DND-41 (cell line): ENCODE data around the gene UCHL1.

ENCODE experiments used
- ATAC-seq: fragments of 200-7000 bp; cut with Tn5 transposase; 3 replicates; pipeline ENCODE4 v1.9.1; 2021; ENCODE audit warnings: low read depth; ENCODE audit not compliant: insufficient read depth
- DNase-seq: peaks from one replicate; pipeline ENCODE4 v3.0.0-alpha.2; 2020
- H2AFZ ChIP-seq: 2 replicates; pipeline ENCODE4 v1.6.0; 2012; ENCODE audit warnings: low read depth, low read length
- H3K27ac ChIP-seq: 2 replicates; pipeline ENCODE4 v1.5.1; 2012; ENCODE audit warnings: low read length, inconsistent platforms
- H3K27me3 ChIP-seq: fragments of 200-600 bp; sonication (generic); 2 replicates; pipeline ENCODE4 v1.6.0; 2012; ENCODE audit warnings: low read length, mild to moderate bottlenecking, inconsistent platforms; ENCODE audit not compliant: insufficient read depth, poor library complexity
- H3K36me3 ChIP-seq: 2 replicates; pipeline ENCODE4 v1.5.1; 2012; ENCODE audit warnings: low read length, inconsistent platforms; ENCODE audit not compliant: insufficient read depth
- H3K4me1 ChIP-seq: 2 replicates; pipeline ENCODE4 v1.5.1; 2012; ENCODE audit warnings: mild to moderate bottlenecking, low read length; ENCODE audit not compliant: insufficient read depth
- H3K4me2 ChIP-seq: 2 replicates; pipeline ENCODE4 v1.6.0; 2012; ENCODE audit warnings: mild to moderate bottlenecking, moderate library complexity, low read length, inconsistent platforms; ENCODE audit not compliant: insufficient read depth
- H3K4me3 ChIP-seq, 2 experiments: fragments of 200-600 bp in 1 of 2; shearing (Covaris generic) in 1 of 2; 2 replicates each; pipeline ENCODE4 v1.5.1; 2012 to 2016; ENCODE audit warnings: inconsistent platforms in 2 of 2, low read length in 2 of 2, mild to moderate bottlenecking in 2 of 2, low read depth in 1 of 2, moderate library complexity in 1 of 2
- H3K79me2 ChIP-seq: 2 replicates; pipeline ENCODE4 v1.6.0; 2012; ENCODE audit warnings: low read length, inconsistent platforms; ENCODE audit not compliant: insufficient read depth
- H3K9ac ChIP-seq: 2 replicates; pipeline ENCODE4 v1.6.0; 2012; ENCODE audit warnings: low read depth, mild to moderate bottlenecking, inconsistent platforms, low read length, moderate library complexity
- H3K9me3 ChIP-seq: 2 replicates; pipeline ENCODE4 v1.5.1; 2012; ENCODE audit warnings: low read length, moderate library complexity, mild to moderate bottlenecking, inconsistent platforms; ENCODE audit not compliant: insufficient read depth, severe bottlenecking
- H4K20me1 ChIP-seq: 2 replicates; pipeline ENCODE4 v1.6.0; 2012; ENCODE audit warnings: low read length; ENCODE audit not compliant: insufficient read depth
- EZH2 ChIP-seq: IDR thresholded peaks from 3 replicates; pipeline ENCODE4 v1.6.1; 2012; ENCODE audit warnings: borderline replicate concordance, low read depth, mild to moderate bottlenecking, moderate library complexity, low read length, inconsistent platforms; ENCODE audit not compliant: severe bottlenecking
- TF ChIP-seq, protein P1 (sequence below): IDR thresholded peaks from 2 replicates; pipeline ENCODE4 v1.5.1; 2012; ENCODE audit warnings: borderline replicate concordance, low read length, moderate library complexity, mild to moderate bottlenecking; ENCODE audit not compliant: poor library complexity, severe bottlenecking; ENCODE audit errors: extremely low read depth

The UCHL1 gene

GRCh38 chr4:41256740-41257256 is at the start of gene UCHL1:
Gene UCHL1, plus strand, starts transcription at chr4:41256928. Its CDS starts 49 bp downstream, at chr4:41256977.
- Histone ChIP-seq H2AFZ (no peak within 1 kb of the TSS), H3K27me3 (no peaks in the 10 kb centered on the region), H4K20me1 (no peaks in the 10 kb centered on the region), H3K4me3 (no peak within 1 kb of the TSS), H3K79me2 (no peaks in the 10 kb centered on the region), H3K9me3 (no peaks in the 10 kb centered on the region), H3K9ac (no peak within 1 kb of the TSS), H3K27ac (no peak within 1 kb of the TSS), H3K4me2 (no peak within 1 kb of the TSS), H3K36me3 (no peaks in the 10 kb centered on the region), H3K4me1 (no peaks in the 10 kb centered on the region)
- ATAC-seq (no peak), DNase-seq (no peak)
- no peak for TF ChIP-seq EZH2
- TF ChIP-seq, protein P1, sequence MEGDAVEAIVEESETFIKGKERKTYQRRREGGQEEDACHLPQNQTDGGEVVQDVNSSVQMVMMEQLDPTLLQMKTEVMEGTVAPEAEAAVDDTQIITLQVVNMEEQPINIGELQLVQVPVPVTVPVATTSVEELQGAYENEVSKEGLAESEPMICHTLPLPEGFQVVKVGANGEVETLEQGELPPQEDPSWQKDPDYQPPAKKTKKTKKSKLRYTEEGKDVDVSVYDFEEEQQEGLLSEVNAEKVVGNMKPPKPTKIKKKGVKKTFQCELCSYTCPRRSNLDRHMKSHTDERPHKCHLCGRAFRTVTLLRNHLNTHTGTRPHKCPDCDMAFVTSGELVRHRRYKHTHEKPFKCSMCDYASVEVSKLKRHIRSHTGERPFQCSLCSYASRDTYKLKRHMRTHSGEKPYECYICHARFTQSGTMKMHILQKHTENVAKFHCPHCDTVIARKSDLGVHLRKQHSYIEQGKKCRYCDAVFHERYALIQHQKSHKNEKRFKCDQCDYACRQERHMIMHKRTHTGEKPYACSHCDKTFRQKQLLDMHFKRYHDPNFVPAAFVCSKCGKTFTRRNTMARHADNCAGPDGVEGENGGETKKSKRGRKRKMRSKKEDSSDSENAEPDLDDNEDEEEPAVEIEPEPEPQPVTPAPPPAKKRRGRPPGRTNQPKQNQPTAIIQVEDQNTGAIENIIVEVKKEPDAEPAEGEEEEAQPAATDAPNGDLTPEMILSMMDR: no peak

DNA sequence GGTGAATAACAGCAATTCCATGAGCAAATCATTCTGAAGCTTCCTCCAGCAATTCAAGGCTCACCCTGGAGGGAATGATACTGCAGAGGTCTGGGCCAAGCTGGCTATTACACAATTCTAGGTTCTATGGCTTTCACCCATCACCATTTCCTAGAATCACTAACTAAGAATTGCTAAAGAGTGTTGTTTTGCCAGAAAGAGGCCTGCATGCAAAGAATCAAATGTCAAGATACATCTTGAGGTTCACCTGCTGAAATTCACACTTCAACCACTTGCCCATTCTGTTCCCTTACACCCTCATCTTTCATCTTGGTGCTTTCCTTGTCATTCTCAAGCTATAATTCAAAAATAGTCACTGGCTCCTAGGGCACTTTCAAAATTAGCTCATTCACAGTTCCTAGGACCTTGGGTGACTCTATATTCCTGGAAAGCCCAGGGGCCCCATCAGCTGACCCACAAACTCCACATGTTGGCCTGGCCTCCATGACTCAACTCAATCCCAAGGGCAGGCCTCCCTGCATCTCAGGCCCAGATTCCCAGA is 49.4 kb upstream of the UCHL1 start:
- Histone ChIP-seq H3K9me3 (no peaks in the 10 kb centered on the region), H3K27me3 (peaks cover 8% of the 10 kb centered on the region), H3K79me2 (no peaks in the 10 kb centered on the region), H3K27ac (no peak overlapping the region), H3K4me1 (no peaks in the 10 kb centered on the region), H4K20me1 (no peaks in the 10 kb centered on the region), H3K9ac (no peak overlapping the region), H3K36me3 (no peaks in the 10 kb centered on the region), H3K4me3 (no peak overlapping the region), H3K4me2 (no peak overlapping the region), H2AFZ (no peak overlapping the region)
- ATAC-seq (no peak), DNase-seq (no peak)
- TF ChIP-seq, protein P1: no peak
- no peak for TF ChIP-seq EZH2

GRCh38 chr4:41209187-41209586 is 47.5 kb upstream of the UCHL1 start:
- H3K27ac ChIP-seq: no peak overlapping the region

More at GRCh38 chr4:41209187-41209586, 47.5 kb upstream of the UCHL1 start:
- Histone ChIP-seq H3K27me3 (peaks cover 3% of the 10 kb centered on the region), H3K4me1 (no peaks in the 10 kb centered on the region), H3K4me2 (no peak overlapping the region), H2AFZ (no peak overlapping the region), H3K9me3 (no peaks in the 10 kb centered on the region), H3K36me3 (no peaks in the 10 kb centered on the region), H4K20me1 (no peaks in the 10 kb centered on the region), H3K79me2 (no peaks in the 10 kb centered on the region), H3K9ac (no peak overlapping the region), H3K4me3 (no peak overlapping the region)
- TF ChIP-seq EZH2: no peak
- TF ChIP-seq, protein P1: no peak
- DNase-seq: no peak
- ATAC-seq: no peak
